ENCODE results near the gene TRMU.
A peak's percentile ranks its signal among the peaks of the same experiment; 100 is the strongest.

TRMU gene

GRCh38 chr22:46366801-46367706, 31.5 kb downstream of the TRMU start:
- peak overlapping the region; percentile 18 for H3K27ac ChIP-seq
- ChIA-PET POLR2A (ENCODE audit: low non-redundant PET) (interaction anchor here (0.5 kb wide), 1 partner anchor 256 kb away, joined by 6 read pairs; no protein-coding TSS in a partner anchor), CTCF (interaction anchor here (0.6 to 2.0 kb wide), 12 partner anchors 11 to 181 kb away, joined by 3 to 17 read pairs (median 4); partner anchors contain the start of gene CELSR1)
- DNase-seq (ENCODE audit: low spot score), result no peak
- no peak for TF ChIP-seq CTCF (conservative IDR thresholded peaks at IDR 0.05; ENCODE audit: low read depth)

- peak overlapping the region; percentile 18 for H3K27ac ChIP-seq
- ChIA-PET POLR2A (ENCODE audit: low non-redundant PET) (interaction anchor here (0.5 kb wide), 1 partner anchor 256 kb away, joined by 6 read pairs; no protein-coding TSS in a partner anchor), CTCF (interaction anchor here (0.6 to 2.0 kb wide), 16 partner anchors 10 to 1646 kb away, joined by 3 to 17 read pairs (median 4); partner anchors contain the start of gene CELSR1)
- DNase-seq (ENCODE audit: low spot score), result peak; percentile 68
- peak; percentile 92 for TF ChIP-seq CTCF (conservative IDR thresholded peaks at IDR 0.05; ENCODE audit: low read depth)
Measured at GRCh38 chr22:46367707-46368191, 32.2 kb downstream of the TRMU start.

GRCh38 chr22:46368422-46368821, 32.9 kb downstream of the TRMU start:
- H3K27ac ChIP-seq, result peak overlapping the region; percentile 18; the same call in 1 of the 2 replicates
- TF ChIP-seq CTCF (conservative IDR thresholded peaks at IDR 0.05; ENCODE audit: low read depth), result no peak
- POLR2A ChIA-PET (ENCODE audit: low non-redundant PET), result no interaction called here
- CTCF ChIA-PET, result interaction anchor here (0.7 to 2.0 kb wide), 5 partner anchors 10 to 174 kb away, joined by 3 to 17 read pairs (median 6); no protein-coding TSS in a partner anchor
- DNase-seq (ENCODE audit: low spot score), result no peak

- H3K27ac ChIP-seq, result peak overlapping the region; percentile 37
- POLR2A ChIA-PET (ENCODE audit: low non-redundant PET), result no interaction called here
- no peak for DNase-seq (ENCODE audit: low spot score)
- CTCF ChIA-PET, result no interaction called here
- TF ChIP-seq CTCF (conservative IDR thresholded peaks at IDR 0.05; ENCODE audit: low read depth), result no peak
Measured at GRCh38 chr22:46368871-46369715, 33.6 kb downstream of the TRMU start.

GRCh38 chr22:46369716-46370583, 34.4 kb downstream of the TRMU start:
- H3K27ac ChIP-seq, result peak overlapping the region; percentile 37
- no peak for DNase-seq (ENCODE audit: low spot score)
- POLR2A ChIA-PET (ENCODE audit: low non-redundant PET), result no interaction called here
- TF ChIP-seq CTCF (conservative IDR thresholded peaks at IDR 0.05; ENCODE audit: low read depth), result no peak
- CTCF ChIA-PET, result no interaction called here

All from RWPE1 (cell line).